SU-DHL-6 (cell line): ENCODE results near the gene RNF121.

Source experiments
- EZH2phosphoT487 ChIP-seq: fragments of 200-600 bp; sonication (generic), shearing (Covaris generic); conservative IDR thresholded peaks from 2 replicates; pipeline ENCODE4 v1.6.1; 2018; ENCODE audit warnings: mild to moderate bottlenecking, antibody characterized with exemption, low read length, moderate library complexity, mixed read lengths
- TF ChIP-seq, protein P1 (sequence below): fragments of 200-600 bp; sonication (generic); IDR thresholded peaks from one replicate; pipeline ENCODE4 v1.5.1; 2017; ENCODE audit warnings: antibody characterized with exemption, mild to moderate bottlenecking, low read length, moderate library complexity; ENCODE audit not compliant: insufficient read depth, poor library complexity, severe bottlenecking

DNA sequence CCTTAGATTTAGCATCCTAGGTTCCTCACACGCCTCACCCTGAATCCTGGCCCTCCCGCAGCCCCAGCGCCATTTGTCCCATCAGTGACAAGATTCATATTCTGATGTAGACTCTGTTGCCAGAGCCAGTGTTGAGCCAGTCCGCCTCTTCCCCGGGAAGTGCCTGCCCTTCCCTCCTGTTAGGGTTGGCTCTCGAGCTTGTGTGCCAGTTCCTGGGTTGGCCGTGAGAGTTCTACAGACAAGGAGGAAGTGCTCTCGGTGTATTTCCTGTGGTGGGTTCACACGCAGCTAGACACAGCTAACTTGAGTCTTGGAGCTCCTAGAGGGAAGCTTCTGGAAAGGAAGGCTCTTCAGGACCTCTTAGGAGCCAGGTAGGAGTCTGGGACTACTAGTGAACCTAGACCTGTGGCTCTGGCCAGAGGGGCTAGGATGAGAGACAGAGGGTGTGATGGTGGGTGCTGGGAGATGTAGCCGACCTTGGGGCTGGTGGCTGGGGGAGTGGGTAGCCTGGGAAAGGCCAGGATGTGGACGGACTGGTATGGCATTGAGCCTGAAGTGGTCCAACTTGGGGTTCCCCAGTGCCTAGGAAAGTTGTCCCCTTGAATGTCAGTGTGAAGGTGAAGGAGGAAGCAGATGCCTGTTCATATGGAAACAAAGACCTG is 69.9 kb downstream of the RNF121 start, which contains the start of gene IL18BP:
- TF ChIP-seq, protein P1, sequence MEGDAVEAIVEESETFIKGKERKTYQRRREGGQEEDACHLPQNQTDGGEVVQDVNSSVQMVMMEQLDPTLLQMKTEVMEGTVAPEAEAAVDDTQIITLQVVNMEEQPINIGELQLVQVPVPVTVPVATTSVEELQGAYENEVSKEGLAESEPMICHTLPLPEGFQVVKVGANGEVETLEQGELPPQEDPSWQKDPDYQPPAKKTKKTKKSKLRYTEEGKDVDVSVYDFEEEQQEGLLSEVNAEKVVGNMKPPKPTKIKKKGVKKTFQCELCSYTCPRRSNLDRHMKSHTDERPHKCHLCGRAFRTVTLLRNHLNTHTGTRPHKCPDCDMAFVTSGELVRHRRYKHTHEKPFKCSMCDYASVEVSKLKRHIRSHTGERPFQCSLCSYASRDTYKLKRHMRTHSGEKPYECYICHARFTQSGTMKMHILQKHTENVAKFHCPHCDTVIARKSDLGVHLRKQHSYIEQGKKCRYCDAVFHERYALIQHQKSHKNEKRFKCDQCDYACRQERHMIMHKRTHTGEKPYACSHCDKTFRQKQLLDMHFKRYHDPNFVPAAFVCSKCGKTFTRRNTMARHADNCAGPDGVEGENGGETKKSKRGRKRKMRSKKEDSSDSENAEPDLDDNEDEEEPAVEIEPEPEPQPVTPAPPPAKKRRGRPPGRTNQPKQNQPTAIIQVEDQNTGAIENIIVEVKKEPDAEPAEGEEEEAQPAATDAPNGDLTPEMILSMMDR: no peak
- TF ChIP-seq EZH2phosphoT487: no peak
